Myocyte (in vitro differentiated cells): ENCODE data around the gene KHDC4. TPM values are rescaled to one million over a fixed set of nuclear protein-coding genes. Genes with fewer than 3 reads are reported as not detected.

Source experiments
- DNase-seq: peaks from one replicate; pipeline ENCODE4 v3.0.0-alpha.2; 2012; ENCODE audit warnings: low read depth
- polyA plus RNA-seq: library from polyadenylated mRNA; unstranded; fragments of >200 nt; gene quantifications from one replicate; pipeline ENCODE4 v1.2.1, GENCODE V29; 2012; ENCODE audit warnings: missing spikeins
- total RNA-seq: library from RNA; depleted of rRNA; stranded (reverse); fragments of >200 nt; gene quantifications from 2 replicates; pipeline ENCODE4 v1.2.3, GENCODE V29; 2014

The KHDC4 gene
- total RNA-seq = 50.6 and 54.2 TPM in 2 replicates
- 32.6 TPM for polyA plus RNA-seq

GRCh38 chr1:155934097-155934935 is at the start of gene KHDC4:
TSS of gene KHDC4 (minus strand) at chr1:155934413. CDS start at chr1:155934373, 40 bp downstream.
- peak; percentile 99 for DNase-seq

GRCh38 chr1:155983191-155984024 is 49.2 kb upstream of the KHDC4 start:
- DNase-seq = peak; percentile 86

- DNase-seq = no peak
These were observed 47.9 kb upstream of the KHDC4 start for GRCh38 chr1:155982106-155982505.

- peak; percentile 39 for DNase-seq
These were observed 47.3 kb upstream of the KHDC4 start for GRCh38 chr1:155981266-155982088.

GRCh38 chr1:155979597-155980343 is 45.6 kb upstream of the KHDC4 start:
- DNase-seq = peak; percentile 83

GRCh38 chr1:155978973-155979429 is 44.8 kb upstream of the KHDC4 start:
- DNase-seq = peak; percentile 66

GRCh38 chr1:155978325-155978972 is 44.2 kb upstream of the KHDC4 start, which contains the start of gene ARHGEF2:
TSS of gene ARHGEF2 (minus strand) at chr1:155978547. CDS start at chr1:155978427, 120 bp downstream.
- DNase-seq = peak; percentile 89

- DNase-seq = peak; percentile 58
These were observed 43.6 kb upstream of the KHDC4 start for GRCh38 chr1:155977690-155978324.

- peak; percentile 58 for DNase-seq
These were observed 42.9 kb upstream of the KHDC4 start for GRCh38 chr1:155976913-155977689.

GRCh38 chr1:155976062-155976912 is 42.1 kb upstream of the KHDC4 start:
- peak; percentile 92 for DNase-seq

- no peak for DNase-seq
These were observed 41.3 kb upstream of the KHDC4 start for GRCh38 chr1:155975375-155976061.

GRCh38 chr1:155974208-155975115 is 40.2 kb upstream of the KHDC4 start:
- DNase-seq = peak; percentile 88

GRCh38 chr1:155973723-155974122 is 39.5 kb upstream of the KHDC4 start:
- DNase-seq = no peak

GRCh38 chr1:155971910-155972809 is 37.9 kb upstream of the KHDC4 start:
- no peak for DNase-seq
